GM23248 (cell line): Measurements from ENCODE around the gene SLC6A18. TPM values are rescaled to one million over a fixed set of nuclear protein-coding genes. Genes with fewer than 3 reads are reported as not detected.

Experiments used
- DNase-seq: peaks from one replicate; pipeline ENCODE4 v3.0.0-alpha.2; 2015
- H2AFZ ChIP-seq: fragments of 200-600 bp; sonication (generic); 2 replicates; pipeline ENCODE4 v1.6.1; 2016; ENCODE audit warnings: antibody characterized with exemption
- H3F3A ChIP-seq: fragments of 200-600 bp; sonication (generic); 2 replicates; pipeline ENCODE4 v1.6.1; 2016; ENCODE audit warnings: mild to moderate bottlenecking, antibody characterized with exemption, mixed run types; ENCODE audit not compliant: insufficient read depth
- H3K27ac ChIP-seq: fragments of 200-600 bp; sonication (generic); 2 replicates; pipeline ENCODE4 v1.5.1; 2016; ENCODE audit warnings: mild to moderate bottlenecking
- H3K27me3 ChIP-seq: fragments of 200-600 bp; sonication (generic); replicated peaks from 2 replicates; pipeline ENCODE4 v1.6.1; 2016; ENCODE audit warnings: mild to moderate bottlenecking; ENCODE audit not compliant: insufficient read depth
- H3K36me3 ChIP-seq: fragments of 200-600 bp; sonication (generic); 2 replicates; pipeline ENCODE4 v1.6.1; 2016; ENCODE audit warnings: low read depth, mild to moderate bottlenecking
- H3K4me1 ChIP-seq: fragments of 200-600 bp; sonication (generic); 2 replicates; pipeline ENCODE4 v1.6.1; 2016; ENCODE audit warnings: mild to moderate bottlenecking; ENCODE audit not compliant: insufficient read depth
- H3K4me2 ChIP-seq: fragments of 200-600 bp; sonication (generic); one replicate; pipeline ENCODE4 v1.6.1; 2016; ENCODE audit warnings: mild to moderate bottlenecking; ENCODE audit not compliant: unreplicated experiment
- H3K4me3 ChIP-seq: fragments of 200-600 bp; sonication (generic); 2 replicates; pipeline ENCODE4 v1.5.1; 2016; ENCODE audit warnings: mild to moderate bottlenecking
- H3K79me2 ChIP-seq: fragments of 200-600 bp; sonication (generic); 2 replicates; pipeline ENCODE4 v1.6.1; 2016; ENCODE audit warnings: mild to moderate bottlenecking; ENCODE audit not compliant: insufficient read depth
- H3K9ac ChIP-seq: fragments of 200-600 bp; sonication (generic); 2 replicates; pipeline ENCODE4 v1.6.1; 2016; ENCODE audit warnings: mild to moderate bottlenecking
- H3K9me2 ChIP-seq: fragments of 200-600 bp; sonication (generic); 2 replicates; pipeline ENCODE4 v1.6.1; 2016; ENCODE audit warnings: mixed run types, mild to moderate bottlenecking, moderate library complexity; ENCODE audit not compliant: insufficient read depth
- H3K9me3 ChIP-seq: fragments of 200-600 bp; sonication (generic); one replicate; pipeline ENCODE4 v1.6.1; 2017; ENCODE audit warnings: low read depth
- H4K20me1 ChIP-seq: fragments of 200-600 bp; sonication (generic); 2 replicates; pipeline ENCODE4 v1.6.0; 2016; ENCODE audit not compliant: insufficient read depth
- EZH2 ChIP-seq: fragments of 200-600 bp; sonication (generic); IDR thresholded peaks from 2 replicates; pipeline ENCODE4 v1.6.1; 2018; ENCODE audit warnings: antibody characterized with exemption, mild to moderate bottlenecking; ENCODE audit not compliant: insufficient read depth, poor library complexity, severe bottlenecking
- EZH2phosphoT487 ChIP-seq: fragments of 200-600 bp; sonication (generic); IDR thresholded peaks from 2 replicates; pipeline ENCODE4 v1.6.1; 2018; ENCODE audit warnings: antibody characterized with exemption, moderate library complexity, mild to moderate bottlenecking, low read depth; ENCODE audit not compliant: insufficient read depth
- WGBS, 2 experiments: methylation state at CpG; one replicate each; pipeline ENCODE4 v1.1.6; 2015 to 2017; ENCODE audit warnings: low lambda C conversion rate in 2 of 2, low coverage in 1 of 2; ENCODE audit errors: missing lambda C conversion rate in 2 of 2; 5-methylcytosine and 5-hydroxymethylcytosine counted together
- in situ Hi-C: fragments of 300-500 bp; cut with MboI; formaldehyde crosslinking; loops from 2 replicates; pipeline ENCODE4 v1.15.0; 2020
- polyA plus RNA-seq: library from polyadenylated mRNA; unstranded; fragments of >200 nt; fragmentation: Nextera tagmentation; extraction: Ambion mirVana; gene quantifications from 2 replicates; pipeline ENCODE4 v1.2.1, GENCODE V29; 2016
- total RNA-seq: library from RNA; depleted of rRNA; stranded (reverse); fragments of >200 nt; shearing (Covaris generic); gene quantifications from 2 replicates; pipeline ENCODE4 v1.2.3, GENCODE V29; 2014

Gene SLC6A18
- total and polyA plus RNA-seq, 2 experiments from 2014 or later = not detected

- WGBS, 2 experiments = 78% methylated on average over 20 to 24 of the region's 24 CpGs
These were observed 66.5 kb downstream of the SLC6A18 start for GRCh38 chr5:1291611-1292080.

GRCh38 chr5:1292139-1292538 is 67.0 kb downstream of the SLC6A18 start:
- Histone ChIP-seq H3K36me3 (no peaks in the 10 kb centered on the region), H2AFZ (no peak overlapping the region), H3K9me3 (peaks cover 5% of the 10 kb centered on the region), H3K4me1 (no peaks in the 10 kb centered on the region), H4K20me1 (no peaks in the 10 kb centered on the region), H3K4me3 (no peak overlapping the region), H3K27ac (no peak overlapping the region), H3K27me3 (peaks cover 13% of the 10 kb centered on the region), H3K79me2 (no peaks in the 10 kb centered on the region), H3F3A (no peaks in the 10 kb centered on the region), H3K9me2 (no peaks in the 10 kb centered on the region), H3K4me2 (no peak overlapping the region), H3K9ac (no peak overlapping the region)
- no peak for TF ChIP-seq EZH2phosphoT487
- no peak for TF ChIP-seq EZH2
- WGBS, 2 experiments = 31 to 36% methylated on average over 6 of the region's 6 CpGs
- DNase-seq = no peak
- in situ Hi-C loops = no loop called here

More at GRCh38 chr5:1291611-1292080, 66.5 kb downstream of the SLC6A18 start:
- Histone ChIP-seq H2AFZ (no peak overlapping the region), H3K4me3 (no peak overlapping the region), H3K4me1 (no peaks in the 10 kb centered on the region), H3F3A (no peaks in the 10 kb centered on the region), H3K9me2 (no peaks in the 10 kb centered on the region), H3K4me2 (no peak overlapping the region), H3K9me3 (peaks cover 5% of the 10 kb centered on the region), H3K79me2 (no peaks in the 10 kb centered on the region), H3K27me3 (peaks cover 13% of the 10 kb centered on the region), H3K27ac (no peak overlapping the region), H4K20me1 (no peaks in the 10 kb centered on the region), H3K9ac (no peak overlapping the region), H3K36me3 (no peaks in the 10 kb centered on the region)
- in situ Hi-C loops = no loop called here
- no peak for DNase-seq
- TF ChIP-seq EZH2 = no peak
- TF ChIP-seq EZH2phosphoT487 = no peak

- 70 to 78% methylated on average over 30 of the region's 30 CpGs for WGBS, 2 experiments
- H3K27me3 ChIP-seq = peaks cover 13% of the 10 kb centered on the region
- no peak overlapping the region for H3K4me3 ChIP-seq
- peaks cover 5% of the 10 kb centered on the region for H3K9me3 ChIP-seq
- H3F3A ChIP-seq = no peaks in the 10 kb centered on the region
- DNase-seq = no peak
- TF ChIP-seq EZH2phosphoT487 = no peak
- TF ChIP-seq EZH2 = no peak
- H3K4me1 ChIP-seq = no peaks in the 10 kb centered on the region
- in situ Hi-C loops = no loop called here
- no peaks in the 10 kb centered on the region for H3K9me2 ChIP-seq
- no peak overlapping the region for H3K27ac ChIP-seq
- no peaks in the 10 kb centered on the region for H3K36me3 ChIP-seq
- H3K4me2 ChIP-seq = no peak overlapping the region
- no peak overlapping the region for H3K9ac ChIP-seq
- H2AFZ ChIP-seq = no peak overlapping the region
- H4K20me1 ChIP-seq = no peaks in the 10 kb centered on the region
- no peaks in the 10 kb centered on the region for H3K79me2 ChIP-seq
These were observed 67.8 kb downstream of the SLC6A18 start for GRCh38 chr5:1292846-1293415.

- Histone ChIP-seq H3K4me3 (no peak overlapping the region), H4K20me1 (no peaks in the 10 kb centered on the region), H3F3A (no peaks in the 10 kb centered on the region), H3K4me2 (no peak overlapping the region), H3K9ac (no peak overlapping the region), H3K36me3 (no peaks in the 10 kb centered on the region), H3K79me2 (no peaks in the 10 kb centered on the region), H3K27me3 (peaks cover 13% of the 10 kb centered on the region), H3K9me3 (no peaks in the 10 kb centered on the region), H3K27ac (no peak overlapping the region), H3K4me1 (no peaks in the 10 kb centered on the region), H2AFZ (no peak overlapping the region), H3K9me2 (no peaks in the 10 kb centered on the region)
- 75 to 82% methylated on average over 38 to 60 of the region's 60 CpGs for WGBS, 2 experiments
- no peak for DNase-seq
- TF ChIP-seq EZH2phosphoT487 (no peak), EZH2 (no peak)
- in situ Hi-C loops = no loop called here
These were observed 68.4 kb downstream of the SLC6A18 start for GRCh38 chr5:1293416-1294205.
